IPS-NIHi11 (cell line): ENCODE measurements around the gene SERP2.

ENCODE experiments used
- DNase-seq: peaks from one replicate; pipeline ENCODE4 v3.0.0; 2012; ENCODE audit warnings: mixed read lengths, low spot score

The SERP2 gene

DNA sequence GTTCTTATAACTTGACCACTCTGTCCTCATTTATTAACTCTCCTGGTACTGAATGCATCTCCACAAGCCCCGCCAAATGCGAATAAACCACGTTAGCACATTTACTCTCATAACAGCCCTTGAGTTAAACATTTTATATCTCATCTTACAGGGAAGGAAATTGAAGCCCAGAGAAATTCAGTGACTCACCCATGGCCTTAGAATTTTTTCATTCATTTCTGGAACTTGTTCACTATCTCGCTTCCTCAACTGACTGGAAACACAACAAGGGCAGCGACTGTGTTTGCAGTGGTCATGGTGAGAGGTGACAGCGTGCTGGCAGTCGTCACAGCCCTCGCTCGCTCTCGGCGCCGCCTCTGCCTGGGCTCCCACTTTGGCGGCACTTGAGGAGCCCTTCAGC, 39.5 kb downstream of the SERP2 start:
- DNase-seq = no peak

DNA sequence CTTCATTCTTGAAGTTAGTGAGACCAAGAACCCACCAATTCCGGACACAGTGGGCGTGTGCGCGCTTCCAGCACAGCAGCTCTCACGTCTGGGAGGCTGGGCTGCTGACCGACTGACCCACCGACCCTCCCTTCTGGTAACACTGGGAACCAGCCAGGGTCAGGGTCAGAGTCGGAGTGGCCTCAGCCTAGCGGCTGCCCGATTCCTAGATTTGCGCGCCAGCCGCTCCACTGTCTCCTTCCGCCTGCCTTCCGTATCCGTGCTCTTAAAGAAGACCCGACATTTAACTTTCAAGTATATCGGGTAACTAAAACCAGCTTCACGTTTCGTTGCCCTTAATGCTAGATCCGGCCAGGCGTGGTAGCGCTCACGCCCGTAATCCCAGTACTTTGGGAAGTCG, 41.1 kb downstream of the SERP2 start:
- no peak for DNase-seq

DNA sequence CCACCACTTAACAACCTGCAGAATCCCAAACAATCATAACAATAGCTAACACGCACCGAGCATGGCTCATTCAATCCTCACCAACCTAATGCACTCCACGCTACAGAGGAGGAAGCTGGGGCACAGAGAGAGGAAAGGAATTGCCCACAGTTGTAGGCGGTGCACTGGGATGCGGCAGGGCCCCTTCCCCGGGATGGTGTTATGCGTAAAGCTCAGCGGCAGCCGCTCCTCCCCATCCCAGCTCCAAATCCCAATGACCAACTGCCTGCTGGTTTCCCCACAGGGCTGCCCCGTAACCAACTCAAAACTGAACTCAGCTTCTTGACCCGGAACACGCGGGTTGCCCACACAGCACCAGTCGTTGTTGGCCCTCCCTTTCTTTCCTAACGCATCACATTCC, 42.2 kb downstream of the SERP2 start:
- DNase-seq = peak; percentile 38

- no peak for DNase-seq
Observed at GRCh38 chr13:44416301-44416700, 42.7 kb downstream of the SERP2 start.

DNA sequence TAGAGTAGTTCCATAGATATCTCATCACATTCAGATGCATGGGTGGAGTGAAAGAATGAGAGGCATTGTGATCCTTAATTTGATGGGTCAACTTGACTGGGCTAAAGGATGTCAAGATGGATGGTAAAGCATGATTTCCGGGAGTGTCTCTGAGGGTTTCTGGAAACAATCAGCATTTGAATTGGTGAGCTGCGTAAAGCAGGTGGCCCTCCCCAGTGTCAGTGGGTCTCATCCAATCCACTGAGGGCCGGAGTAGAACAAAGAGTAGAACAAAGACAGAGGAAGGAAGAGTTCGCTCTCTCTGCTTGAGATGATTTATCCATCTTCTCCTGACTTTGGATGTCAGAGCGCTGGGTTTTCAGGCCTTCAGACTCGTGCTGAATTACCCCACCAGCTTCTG, 43.1 kb downstream of the SERP2 start:
- DNase-seq = no peak

GRCh38 chr13:44417446-44417845, 43.8 kb downstream of the SERP2 start:
- DNase-seq = no peak

DNA sequence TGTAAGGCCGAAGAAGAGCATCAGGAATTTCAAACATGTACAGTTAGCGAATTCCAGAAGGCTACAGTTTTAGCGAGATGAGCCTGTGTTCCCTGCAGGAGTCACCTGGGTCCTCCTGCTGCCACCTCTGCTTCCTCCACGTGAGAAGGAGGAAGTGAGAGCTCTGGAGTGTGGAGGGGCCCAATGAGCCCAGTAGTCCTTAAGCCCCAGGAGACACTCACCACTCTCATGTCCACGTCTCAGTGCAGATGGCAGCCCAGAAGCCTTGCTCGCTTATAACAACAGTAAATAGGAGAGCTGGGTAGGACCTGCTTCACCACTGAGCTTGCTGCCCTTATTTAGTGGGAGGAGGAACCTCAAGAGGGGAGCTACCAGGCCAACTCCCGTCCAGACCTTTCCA, 44.3 kb downstream of the SERP2 start:
- DNase-seq = no peak

DNA sequence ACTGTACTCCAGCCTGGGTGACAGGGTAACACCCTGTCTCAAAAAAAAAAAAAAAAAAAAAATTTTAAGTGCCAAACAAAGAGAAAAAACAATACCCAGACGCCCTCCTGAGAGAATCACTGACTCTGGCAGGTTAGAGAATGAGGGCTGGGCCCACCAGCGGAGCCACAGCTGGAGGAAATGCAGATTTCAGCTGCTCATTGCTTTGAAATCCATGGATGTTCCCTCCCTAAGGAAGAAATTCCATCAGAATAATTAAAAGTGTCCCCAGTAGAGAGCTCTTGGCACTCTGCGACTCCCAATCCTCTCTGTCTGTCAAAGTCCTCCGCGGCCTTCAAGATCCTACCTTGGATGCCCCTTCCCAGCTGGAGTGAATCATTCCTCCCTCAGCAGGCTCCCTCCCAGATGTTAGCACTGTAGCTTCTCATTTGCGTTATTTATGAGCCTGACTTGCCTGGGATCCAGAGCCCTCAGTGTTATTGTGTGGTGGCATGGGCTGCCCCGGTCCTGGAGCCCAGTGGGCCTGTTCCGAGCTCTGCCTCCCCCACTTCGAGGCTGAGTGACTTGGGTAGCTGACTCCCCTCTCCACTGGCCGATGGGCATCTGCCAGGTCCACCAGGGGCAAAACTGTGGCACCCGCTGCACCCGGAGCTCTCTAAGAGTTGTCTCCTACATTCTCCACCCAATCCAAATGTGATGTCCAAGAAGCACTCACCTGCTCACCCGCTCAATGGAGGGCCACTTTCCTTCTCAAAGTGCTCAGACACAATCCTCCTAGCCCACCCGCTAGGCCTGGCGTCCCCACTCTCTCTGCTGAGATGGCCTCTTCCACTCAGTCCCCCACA, 47.0 kb downstream of the SERP2 start:
- DNase-seq = no peak

GRCh38 chr13:44421853-44422525, 48.4 kb downstream of the SERP2 start:
- DNase-seq = no peak

- no peak for DNase-seq
Observed at GRCh38 chr13:44422755-44423643, 49.4 kb downstream of the SERP2 start.

GRCh38 chr13:44423824-44424223, 50.2 kb downstream of the SERP2 start:
- DNase-seq = no peak

DNA sequence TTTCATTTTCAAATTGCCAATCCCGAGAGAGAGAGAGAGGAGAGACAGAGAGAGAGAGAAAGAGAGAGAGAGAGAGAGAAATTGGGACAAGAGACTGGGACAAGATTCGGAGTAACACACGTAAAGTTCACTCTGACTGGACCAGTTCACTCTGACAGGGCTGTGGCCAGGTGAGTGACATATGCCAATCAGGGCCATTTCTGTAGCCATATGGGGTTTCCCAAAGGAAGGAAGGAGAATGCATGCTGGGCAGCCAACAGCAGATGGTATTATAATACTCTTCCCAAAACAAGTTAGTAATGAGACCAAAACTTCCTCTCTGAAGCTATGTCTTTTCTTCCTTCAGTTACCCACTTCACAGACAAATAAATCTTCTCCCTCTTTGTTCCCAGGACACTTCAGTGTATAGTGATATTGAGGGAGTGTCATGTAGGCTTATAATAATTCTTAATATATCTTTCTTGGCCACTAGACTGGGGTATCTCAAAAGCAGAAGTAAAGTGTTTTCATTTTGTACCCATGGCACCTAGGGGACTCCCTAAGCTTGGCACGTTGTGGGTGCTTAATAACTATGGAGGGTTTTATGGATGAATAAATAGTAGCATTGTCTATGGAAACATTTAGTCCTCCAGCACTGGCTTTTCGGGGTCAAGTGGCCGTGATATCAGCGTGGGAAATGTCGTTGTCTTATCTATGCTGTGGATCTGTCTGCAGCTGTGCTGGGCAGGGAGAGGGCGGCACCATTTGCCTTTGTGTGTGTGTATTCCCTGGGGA, 51.6 kb downstream of the SERP2 start:
- DNase-seq = no peak

GRCh38 chr13:44425815-44426078, 52.1 kb downstream of the SERP2 start:
- DNase-seq = no peak

DNA sequence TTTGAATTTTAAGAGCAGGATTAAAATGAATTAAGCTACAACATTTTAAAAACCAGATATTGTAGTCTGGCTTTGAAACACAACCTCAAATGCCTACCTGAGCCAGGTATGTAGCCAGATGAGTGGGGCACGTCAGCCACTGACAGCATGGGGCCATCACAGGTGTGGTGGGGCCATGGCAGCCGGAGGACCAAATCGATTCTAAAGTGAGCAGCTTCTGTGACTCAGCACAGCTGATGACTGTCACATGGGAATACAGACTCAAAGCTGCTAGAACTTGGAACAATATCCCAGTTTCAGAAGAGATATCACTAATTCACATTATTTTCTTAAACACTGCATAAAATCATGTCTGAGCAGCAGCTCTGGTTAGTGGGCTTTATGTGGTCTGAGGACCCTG, 52.8 kb downstream of the SERP2 start:
- no peak for DNase-seq

- DNase-seq = no peak
Observed at GRCh38 chr13:44429311-44429710, 55.7 kb downstream of the SERP2 start.

DNA sequence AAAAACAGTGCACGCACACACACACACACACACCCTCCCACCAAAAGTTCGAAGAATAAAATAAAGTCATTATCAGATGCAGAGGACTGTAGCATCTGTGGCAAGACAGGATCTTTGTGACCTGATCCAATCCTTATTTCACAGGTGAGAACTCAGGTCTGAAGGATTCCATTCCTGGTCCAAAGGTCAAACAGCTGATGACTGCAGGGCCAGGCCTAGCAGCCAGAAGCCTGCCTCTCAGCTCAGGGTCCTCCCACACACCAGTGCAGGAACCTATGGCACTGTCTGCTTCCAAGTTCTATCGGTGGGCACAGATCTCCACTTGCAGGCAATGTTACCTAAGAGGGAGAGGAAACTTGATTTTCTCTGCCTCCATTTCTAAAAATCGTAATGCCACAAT, 57.5 kb downstream of the SERP2 start:
- DNase-seq = no peak

DNA sequence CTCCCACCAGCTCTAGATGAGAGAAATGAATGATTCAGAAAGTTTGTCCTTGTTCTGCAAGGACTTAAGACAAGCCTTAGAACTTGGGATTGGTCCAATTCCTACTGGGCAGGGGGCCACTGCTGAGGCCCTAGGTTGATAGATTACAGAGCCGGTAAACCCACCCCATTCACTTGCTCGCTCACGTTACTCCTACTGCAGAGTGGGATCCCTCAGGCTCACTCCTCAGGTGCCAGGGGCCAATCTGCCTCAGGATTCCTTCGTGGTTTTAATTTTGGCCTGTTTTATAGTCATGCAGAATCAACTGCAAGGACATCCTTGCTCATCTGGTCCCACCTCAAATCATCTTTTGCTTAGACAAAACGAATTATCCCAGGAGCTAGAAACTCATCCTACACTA, 59.0 kb downstream of the SERP2 start:
- no peak for DNase-seq

DNA sequence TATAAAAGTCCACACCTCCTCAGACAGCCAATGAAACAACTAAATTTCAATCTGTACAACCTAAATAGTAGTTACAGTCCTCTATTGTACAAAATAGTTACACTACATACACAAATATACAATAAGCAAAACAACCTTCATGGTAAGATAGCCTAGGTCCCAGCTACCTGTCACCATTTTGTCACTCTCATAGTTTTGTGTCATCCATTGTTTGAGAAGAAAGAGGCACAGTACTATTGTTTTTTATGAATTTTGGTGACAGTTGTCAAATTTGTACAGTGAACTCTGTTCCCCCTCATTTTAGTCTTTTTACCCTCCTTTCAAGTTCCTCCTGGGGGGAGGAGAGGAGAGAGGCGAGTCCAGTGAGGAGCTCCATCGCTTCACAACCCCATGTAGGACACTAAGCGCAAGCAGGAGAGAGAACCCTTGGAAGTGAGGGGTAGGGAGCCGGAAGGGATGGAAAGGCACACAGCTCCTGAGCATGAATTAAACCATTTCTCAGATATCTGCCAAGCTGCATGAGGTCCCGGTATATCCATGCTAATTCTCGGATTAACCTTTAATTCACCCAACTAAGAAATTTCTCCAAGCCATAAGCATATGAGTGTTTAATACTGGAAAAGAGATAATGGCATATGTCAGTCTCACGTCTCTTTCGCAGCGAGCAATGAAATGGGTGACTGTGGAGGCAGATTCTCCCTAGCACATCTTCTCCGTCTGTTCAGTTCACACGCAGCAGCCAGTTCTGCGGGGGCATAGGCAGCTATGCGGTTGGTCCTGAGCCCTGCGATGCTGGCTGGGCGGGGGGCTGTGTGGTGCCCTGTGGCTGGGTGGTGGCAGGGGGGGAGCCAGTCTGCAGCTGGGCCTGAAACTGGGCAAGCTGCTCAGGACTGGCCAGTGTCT, 60.5 kb downstream of the SERP2 start:
- no peak for DNase-seq

DNA sequence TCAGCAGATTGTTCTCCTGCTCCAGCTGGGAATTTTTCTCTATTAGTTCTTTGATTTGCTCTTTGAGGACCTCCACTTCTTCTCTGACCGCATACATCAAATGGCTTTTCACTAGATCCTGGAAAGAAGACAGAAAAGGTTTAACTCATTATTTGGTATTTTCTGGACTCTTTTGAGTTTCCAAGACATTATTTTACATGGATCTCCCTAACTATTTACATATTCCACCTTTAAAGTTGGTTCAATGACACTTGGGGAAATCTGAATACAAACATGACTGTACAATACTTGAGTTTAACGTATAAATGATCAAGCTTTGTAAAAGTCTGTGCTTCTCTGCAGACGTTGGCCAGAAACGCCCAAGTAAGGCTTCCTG, 61.1 kb downstream of the SERP2 start:
- no peak for DNase-seq

GRCh38 chr13:44435142-44435918, 61.7 kb downstream of the SERP2 start:
- DNase-seq = peak; percentile 92
